ENCODE results near the gene FAM229A.

FAM229A gene

GRCh38 chr1:32393832-32394140 is 31.5 kb upstream of the FAM229A start:
- DNase-seq (ENCODE audit: low read depth) = peak; percentile 49
- H3K4me3 ChIP-seq (ENCODE audit: low read depth, low read length) = peak overlapping the region; percentile 89
- TF ChIP-seq MAX (IDR thresholded peaks at IDR 0.05; ENCODE audit: low read depth, low read length) (no peak), MYC (IDR thresholded peaks at IDR 0.05; ENCODE audit: low read depth, low read length) (no peak), CTCF (IDR thresholded peaks at IDR 0.05; ENCODE audit: low read depth, low read length) (no peak), POLR2A (IDR thresholded peaks at IDR 0.05; ENCODE audit: extremely low read depth, insufficient read length) (no peak)

DNA sequence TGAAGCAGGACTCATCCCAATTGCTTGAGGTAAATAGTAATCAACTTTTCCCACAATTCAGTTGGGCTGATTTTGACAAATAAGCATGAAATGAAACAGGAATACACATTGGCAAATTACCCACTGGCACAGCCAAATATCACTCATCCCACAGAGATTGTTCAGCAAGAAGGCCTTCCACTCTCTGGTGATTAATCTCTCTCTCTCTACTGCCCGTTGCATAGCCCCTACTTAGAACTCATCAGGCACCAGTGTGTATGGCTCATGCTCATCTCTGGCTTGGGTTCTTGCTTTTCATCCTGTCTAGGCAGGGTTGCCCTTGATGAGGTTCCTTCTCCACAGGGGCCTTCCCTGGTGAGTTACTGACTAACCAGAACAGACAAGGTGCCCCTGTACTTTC is 30.9 kb upstream of the FAM229A start:
- no peak for DNase-seq (ENCODE audit: low read depth)
- peak overlapping the region; percentile 89 for H3K4me3 ChIP-seq (ENCODE audit: low read depth, low read length)
- TF ChIP-seq CTCF (IDR thresholded peaks at IDR 0.05; ENCODE audit: low read depth, low read length) (no peak), POLR2A (IDR thresholded peaks at IDR 0.05; ENCODE audit: extremely low read depth, insufficient read length) (no peak), MYC (IDR thresholded peaks at IDR 0.05; ENCODE audit: low read depth, low read length) (no peak), MAX (IDR thresholded peaks at IDR 0.05; ENCODE audit: low read depth, low read length) (no peak)

DNA sequence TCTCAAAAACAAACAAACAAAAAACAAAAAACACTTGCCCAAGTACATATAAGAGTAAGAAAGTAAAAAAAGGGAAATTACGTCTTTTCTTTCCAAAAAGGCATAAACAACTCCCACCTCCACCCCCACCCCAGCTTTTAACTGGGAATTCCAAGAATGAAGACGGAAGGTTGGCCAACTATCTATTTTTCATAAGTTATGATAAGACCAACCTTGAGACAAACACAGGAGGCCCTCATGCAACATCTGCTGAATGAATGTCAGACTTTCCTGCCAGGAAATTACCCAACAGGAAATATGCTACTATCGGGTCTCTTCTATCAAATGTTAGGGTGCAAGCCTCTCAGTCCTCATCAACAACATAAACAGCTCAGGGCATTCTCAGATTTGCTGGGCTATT is 30.0 kb upstream of the FAM229A start:
- peak; percentile 27 for DNase-seq (ENCODE audit: low read depth)
- H3K4me3 ChIP-seq (ENCODE audit: low read depth, low read length) = no peak overlapping the region
- TF ChIP-seq MYC (IDR thresholded peaks at IDR 0.05; ENCODE audit: low read depth, low read length) = no peak
- TF ChIP-seq CTCF (IDR thresholded peaks at IDR 0.05; ENCODE audit: low read depth, low read length) = no peak
- TF ChIP-seq POLR2A (IDR thresholded peaks at IDR 0.05; ENCODE audit: extremely low read depth, insufficient read length) = no peak
- TF ChIP-seq MAX (IDR thresholded peaks at IDR 0.05; ENCODE audit: low read depth, low read length) = no peak

GRCh38 chr1:32390904-32391870 is 28.9 kb upstream of the FAM229A start:
- no peak overlapping the region for H3K4me3 ChIP-seq (ENCODE audit: low read depth, low read length)
- TF ChIP-seq CTCF (IDR thresholded peaks at IDR 0.05; ENCODE audit: low read depth, low read length) = no peak
- TF ChIP-seq MYC (IDR thresholded peaks at IDR 0.05; ENCODE audit: low read depth, low read length) = no peak
- TF ChIP-seq POLR2A (IDR thresholded peaks at IDR 0.05; ENCODE audit: extremely low read depth, insufficient read length) = no peak
- TF ChIP-seq MAX (IDR thresholded peaks at IDR 0.05; ENCODE audit: low read depth, low read length) = no peak
- DNase-seq (ENCODE audit: low read depth) = peak; percentile 23

DNA sequence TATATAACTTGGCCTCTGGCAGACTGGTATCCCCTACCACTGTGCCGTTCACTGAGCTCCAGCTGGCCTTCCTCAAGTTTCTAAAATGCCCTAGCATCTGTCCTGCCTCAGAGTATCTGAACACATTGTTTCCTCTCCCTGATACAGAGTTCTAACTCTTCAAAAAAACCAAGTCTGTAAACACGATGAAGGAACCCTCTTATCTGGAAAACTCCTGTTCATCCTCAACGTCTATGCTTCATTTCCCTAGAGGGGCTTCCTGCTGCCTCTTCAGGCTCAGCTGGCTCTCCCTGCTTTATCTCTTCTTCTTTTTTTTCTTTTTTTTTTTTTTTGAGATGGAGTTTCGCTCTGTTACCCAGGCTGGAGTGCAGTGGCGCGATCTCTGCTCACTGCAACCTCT is 26.4 kb upstream of the FAM229A start:
- no peak for TF ChIP-seq MAX (IDR thresholded peaks at IDR 0.05; ENCODE audit: low read depth, low read length)
- no peak for TF ChIP-seq MYC (IDR thresholded peaks at IDR 0.05; ENCODE audit: low read depth, low read length)
- TF ChIP-seq POLR2A (IDR thresholded peaks at IDR 0.05; ENCODE audit: extremely low read depth, insufficient read length) = no peak
- no peak for TF ChIP-seq CTCF (IDR thresholded peaks at IDR 0.05; ENCODE audit: low read depth, low read length)
- no peak for DNase-seq (ENCODE audit: low read depth)
- H3K4me3 ChIP-seq (ENCODE audit: low read depth, low read length) = no peak overlapping the region

All from NB4 (cell line).